ENCODE measurements around the gene MAPK6. TPM values are rescaled to one million over a fixed set of nuclear protein-coding genes. Genes with fewer than 3 reads are reported as not detected.

MAPK6 gene
- total and polyA plus RNA-seq, 2 of the 8 experiments (the other 6 are each of a cell fraction or from before 2014, with no cell fraction given): 22.6 to 108 TPM

- TF ChIP-seq, protein P1, sequence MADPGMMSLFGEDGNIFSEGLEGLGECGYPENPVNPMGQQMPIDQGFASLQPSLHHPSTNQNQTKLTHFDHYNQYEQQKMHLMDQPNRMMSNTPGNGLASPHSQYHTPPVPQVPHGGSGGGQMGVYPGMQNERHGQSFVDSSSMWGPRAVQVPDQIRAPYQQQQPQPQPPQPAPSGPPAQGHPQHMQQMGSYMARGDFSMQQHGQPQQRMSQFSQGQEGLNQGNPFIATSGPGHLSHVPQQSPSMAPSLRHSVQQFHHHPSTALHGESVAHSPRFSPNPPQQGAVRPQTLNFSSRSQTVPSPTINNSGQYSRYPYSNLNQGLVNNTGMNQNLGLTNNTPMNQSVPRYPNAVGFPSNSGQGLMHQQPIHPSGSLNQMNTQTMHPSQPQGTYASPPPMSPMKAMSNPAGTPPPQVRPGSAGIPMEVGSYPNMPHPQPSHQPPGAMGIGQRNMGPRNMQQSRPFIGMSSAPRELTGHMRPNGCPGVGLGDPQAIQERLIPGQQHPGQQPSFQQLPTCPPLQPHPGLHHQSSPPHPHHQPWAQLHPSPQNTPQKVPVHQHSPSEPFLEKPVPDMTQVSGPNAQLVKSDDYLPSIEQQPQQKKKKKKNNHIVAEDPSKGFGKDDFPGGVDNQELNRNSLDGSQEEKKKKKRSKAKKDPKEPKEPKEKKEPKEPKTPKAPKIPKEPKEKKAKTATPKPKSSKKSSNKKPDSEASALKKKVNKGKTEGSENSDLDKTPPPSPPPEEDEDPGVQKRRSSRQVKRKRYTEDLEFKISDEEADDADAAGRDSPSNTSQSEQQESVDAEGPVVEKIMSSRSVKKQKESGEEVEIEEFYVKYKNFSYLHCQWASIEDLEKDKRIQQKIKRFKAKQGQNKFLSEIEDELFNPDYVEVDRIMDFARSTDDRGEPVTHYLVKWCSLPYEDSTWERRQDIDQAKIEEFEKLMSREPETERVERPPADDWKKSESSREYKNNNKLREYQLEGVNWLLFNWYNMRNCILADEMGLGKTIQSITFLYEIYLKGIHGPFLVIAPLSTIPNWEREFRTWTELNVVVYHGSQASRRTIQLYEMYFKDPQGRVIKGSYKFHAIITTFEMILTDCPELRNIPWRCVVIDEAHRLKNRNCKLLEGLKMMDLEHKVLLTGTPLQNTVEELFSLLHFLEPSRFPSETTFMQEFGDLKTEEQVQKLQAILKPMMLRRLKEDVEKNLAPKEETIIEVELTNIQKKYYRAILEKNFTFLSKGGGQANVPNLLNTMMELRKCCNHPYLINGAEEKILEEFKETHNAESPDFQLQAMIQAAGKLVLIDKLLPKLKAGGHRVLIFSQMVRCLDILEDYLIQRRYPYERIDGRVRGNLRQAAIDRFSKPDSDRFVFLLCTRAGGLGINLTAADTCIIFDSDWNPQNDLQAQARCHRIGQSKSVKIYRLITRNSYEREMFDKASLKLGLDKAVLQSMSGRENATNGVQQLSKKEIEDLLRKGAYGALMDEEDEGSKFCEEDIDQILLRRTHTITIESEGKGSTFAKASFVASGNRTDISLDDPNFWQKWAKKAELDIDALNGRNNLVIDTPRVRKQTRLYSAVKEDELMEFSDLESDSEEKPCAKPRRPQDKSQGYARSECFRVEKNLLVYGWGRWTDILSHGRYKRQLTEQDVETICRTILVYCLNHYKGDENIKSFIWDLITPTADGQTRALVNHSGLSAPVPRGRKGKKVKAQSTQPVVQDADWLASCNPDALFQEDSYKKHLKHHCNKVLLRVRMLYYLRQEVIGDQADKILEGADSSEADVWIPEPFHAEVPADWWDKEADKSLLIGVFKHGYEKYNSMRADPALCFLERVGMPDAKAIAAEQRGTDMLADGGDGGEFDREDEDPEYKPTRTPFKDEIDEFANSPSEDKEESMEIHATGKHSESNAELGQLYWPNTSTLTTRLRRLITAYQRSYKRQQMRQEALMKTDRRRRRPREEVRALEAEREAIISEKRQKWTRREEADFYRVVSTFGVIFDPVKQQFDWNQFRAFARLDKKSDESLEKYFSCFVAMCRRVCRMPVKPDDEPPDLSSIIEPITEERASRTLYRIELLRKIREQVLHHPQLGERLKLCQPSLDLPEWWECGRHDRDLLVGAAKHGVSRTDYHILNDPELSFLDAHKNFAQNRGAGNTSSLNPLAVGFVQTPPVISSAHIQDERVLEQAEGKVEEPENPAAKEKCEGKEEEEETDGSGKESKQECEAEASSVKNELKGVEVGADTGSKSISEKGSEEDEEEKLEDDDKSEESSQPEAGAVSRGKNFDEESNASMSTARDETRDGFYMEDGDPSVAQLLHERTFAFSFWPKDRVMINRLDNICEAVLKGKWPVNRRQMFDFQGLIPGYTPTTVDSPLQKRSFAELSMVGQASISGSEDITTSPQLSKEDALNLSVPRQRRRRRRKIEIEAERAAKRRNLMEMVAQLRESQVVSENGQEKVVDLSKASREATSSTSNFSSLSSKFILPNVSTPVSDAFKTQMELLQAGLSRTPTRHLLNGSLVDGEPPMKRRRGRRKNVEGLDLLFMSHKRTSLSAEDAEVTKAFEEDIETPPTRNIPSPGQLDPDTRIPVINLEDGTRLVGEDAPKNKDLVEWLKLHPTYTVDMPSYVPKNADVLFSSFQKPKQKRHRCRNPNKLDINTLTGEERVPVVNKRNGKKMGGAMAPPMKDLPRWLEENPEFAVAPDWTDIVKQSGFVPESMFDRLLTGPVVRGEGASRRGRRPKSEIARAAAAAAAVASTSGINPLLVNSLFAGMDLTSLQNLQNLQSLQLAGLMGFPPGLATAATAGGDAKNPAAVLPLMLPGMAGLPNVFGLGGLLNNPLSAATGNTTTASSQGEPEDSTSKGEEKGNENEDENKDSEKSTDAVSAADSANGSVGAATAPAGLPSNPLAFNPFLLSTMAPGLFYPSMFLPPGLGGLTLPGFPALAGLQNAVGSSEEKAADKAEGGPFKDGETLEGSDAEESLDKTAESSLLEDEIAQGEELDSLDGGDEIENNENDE (IDR thresholded peaks at IDR 0.05; ENCODE audit: insufficient replicate concordance, low read length): no peak
- TF ChIP-seq TBP (IDR thresholded peaks at IDR 0.05; ENCODE audit: low read depth, low read length): no peak
- TF ChIP-seq POLR2AphosphoS5 (IDR thresholded peaks at IDR 0.05; ENCODE audit: low read depth, low read length): no peak
- no peak for TF ChIP-seq RFX5 (IDR thresholded peaks at IDR 0.05; ENCODE audit: borderline replicate concordance, low read depth, low read length)
- no peak for TF ChIP-seq NANOG (IDR thresholded peaks at IDR 0.05; ENCODE audit: insufficient read depth, low read depth, low read length, poor library complexity, severe bottlenecking)
- no peak for TF ChIP-seq CREB1 (IDR thresholded peaks at IDR 0.05)
- TF ChIP-seq GABPA (IDR thresholded peaks at IDR 0.05; ENCODE audit: borderline replicate concordance, insufficient read depth, low read length): no peak
- no peak for TF ChIP-seq PHF8 (conservative IDR thresholded peaks at IDR 0.05; ENCODE audit: low read depth, low read length)
- TF ChIP-seq NRF1 (IDR thresholded peaks at IDR 0.05; ENCODE audit: low read depth, low read length): no peak
Observed at GRCh38 chr15:52114261-52115055, 95.4 kb downstream of the MAPK6 start (continued).

Data from H1 (cell line).